ENCODE results near the gene CENPP. TPM values are rescaled to one million over a fixed set of nuclear protein-coding genes. Genes with fewer than 3 reads are reported as not detected.

Gene CENPP
- total RNA-seq, 1 donor from 2014 or later = 1.9 TPM

DNA sequence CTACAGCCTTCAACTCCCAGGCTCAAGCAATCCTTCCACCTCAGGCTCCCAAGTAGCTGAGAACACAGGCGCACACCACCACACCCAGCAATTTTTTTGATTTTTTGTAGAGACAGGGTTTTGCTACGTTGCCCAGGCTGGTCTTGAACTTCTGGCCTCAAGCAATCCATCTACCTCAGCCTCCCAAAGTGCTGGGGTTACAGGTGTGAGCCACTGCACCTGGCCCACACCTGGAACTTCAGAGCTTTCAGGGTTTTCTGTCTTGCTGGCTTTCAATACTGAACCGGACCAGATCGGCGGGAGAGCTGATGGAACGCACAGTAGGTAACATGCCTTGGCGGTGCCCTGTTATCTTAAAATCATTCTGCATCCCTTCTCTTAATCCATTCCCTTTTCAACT, 313.4 kb downstream of the CENPP start:
- Histone ChIP-seq H3K27me3 (ENCODE audit: insufficient read depth, low read length) (no peaks in the 10 kb centered on the region), H3K27ac (ENCODE audit: low read depth, low read length) (no peak overlapping the region), H3K36me3 (ENCODE audit: insufficient read depth, low read length) (peaks cover 38% of the 10 kb centered on the region), H3K9ac (ENCODE audit: low read length) (no peak overlapping the region), H4K20me1 (ENCODE audit: insufficient read depth, low read length) (peaks cover 43% of the 10 kb centered on the region), H3K4me3 (ENCODE audit: insufficient read depth, low read depth, low read length) (no peak overlapping the region), H3K9me3 (ENCODE audit: insufficient read depth, low read depth, low read length) (no peaks in the 10 kb centered on the region), H3K4me1 (ENCODE audit: insufficient read depth, low read length) (no peaks in the 10 kb centered on the region), H3K4me2 (ENCODE audit: low read length) (no peak overlapping the region), H2AFZ (ENCODE audit: low read depth, low read length) (no peak overlapping the region), H3K79me2 (ENCODE audit: insufficient read depth, low read length) (peaks cover 6% of the 10 kb centered on the region)
- TF ChIP-seq CTCF (IDR thresholded peaks at IDR 0.05; ENCODE audit: insufficient read depth, low read depth, low read length) (no peak), EZH2 (IDR thresholded peaks at IDR 0.05; ENCODE audit: insufficient read depth, low read length) (no peak)
- no peak for DNase-seq (ENCODE audit: low read depth)
- H3K27ac Mint-ChIP-seq (ENCODE audit: unreplicated experiment) = no peak overlapping the region
- peaks cover 2% of the 10 kb centered on the region for H3K4me1 Mint-ChIP-seq (ENCODE audit: low read depth, unreplicated experiment)
- H3K9me3 Mint-ChIP-seq (ENCODE audit: unreplicated experiment) = no peaks in the 10 kb centered on the region
- H3K36me3 Mint-ChIP-seq (ENCODE audit: low read depth, unreplicated experiment) = peaks cover 29% of the 10 kb centered on the region
- no peak for FAIRE-seq
- no peaks in the 10 kb centered on the region for H3K27me3 Mint-ChIP-seq (ENCODE audit: low read depth, unreplicated experiment)
- no peak overlapping the region for H3K4me3 Mint-ChIP-seq (ENCODE audit: unreplicated experiment)

DNA sequence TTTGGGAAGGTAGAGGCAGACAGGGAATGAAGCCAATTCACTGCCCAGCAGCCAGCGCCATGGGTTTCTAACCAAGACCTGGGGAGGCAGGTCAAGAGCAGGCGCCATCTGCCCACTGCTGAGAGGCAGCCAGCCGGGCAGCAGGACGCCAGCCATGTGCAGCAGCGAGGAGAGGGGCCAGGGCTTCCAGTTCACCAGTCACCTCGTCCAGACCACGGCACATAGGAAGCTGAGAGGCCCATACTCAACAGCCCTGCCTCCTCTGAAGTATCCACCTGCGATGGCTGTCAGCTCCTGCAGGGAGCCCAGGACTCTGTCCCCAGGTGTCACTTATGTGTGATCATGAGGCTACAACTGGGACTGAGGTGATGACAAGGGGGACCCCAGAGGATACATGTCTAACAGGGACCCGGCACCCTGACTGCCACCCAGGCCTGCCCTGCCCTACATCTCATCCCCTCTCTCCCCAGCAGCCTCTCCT, 314.1 kb downstream of the CENPP start:
- DNase-seq (ENCODE audit: low read depth) (no peak), FAIRE-seq (no peak)
- Histone ChIP-seq H4K20me1 (ENCODE audit: insufficient read depth, low read length) (peaks cover 40% of the 10 kb centered on the region), H3K9ac (ENCODE audit: low read length) (no peak overlapping the region), H3K79me2 (ENCODE audit: insufficient read depth, low read length) (peaks cover 8% of the 10 kb centered on the region), H3K4me3 (ENCODE audit: insufficient read depth, low read depth, low read length) (no peak overlapping the region), H3K27me3 (ENCODE audit: insufficient read depth, low read length) (no peaks in the 10 kb centered on the region), H3K27ac (ENCODE audit: low read depth, low read length) (no peak overlapping the region), H3K4me2 (ENCODE audit: low read length) (no peak overlapping the region), H3K4me1 (ENCODE audit: insufficient read depth, low read length) (no peaks in the 10 kb centered on the region), H3K9me3 (ENCODE audit: insufficient read depth, low read depth, low read length) (no peaks in the 10 kb centered on the region), H3K36me3 (ENCODE audit: insufficient read depth, low read length) (peaks cover 40% of the 10 kb centered on the region), H2AFZ (ENCODE audit: low read depth, low read length) (no peak overlapping the region)
- H3K4me1 Mint-ChIP-seq (ENCODE audit: low read depth, unreplicated experiment) = no peaks in the 10 kb centered on the region
- no peaks in the 10 kb centered on the region for H3K9me3 Mint-ChIP-seq (ENCODE audit: unreplicated experiment)
- H3K36me3 Mint-ChIP-seq (ENCODE audit: low read depth, unreplicated experiment) = peaks cover 29% of the 10 kb centered on the region
- H3K27me3 Mint-ChIP-seq (ENCODE audit: low read depth, unreplicated experiment) = no peaks in the 10 kb centered on the region
- H3K4me3 Mint-ChIP-seq (ENCODE audit: unreplicated experiment) = no peak overlapping the region
- H3K27ac Mint-ChIP-seq (ENCODE audit: unreplicated experiment) = no peak overlapping the region
- TF ChIP-seq CTCF (IDR thresholded peaks at IDR 0.05; ENCODE audit: insufficient read depth, low read depth, low read length) (no peak), EZH2 (IDR thresholded peaks at IDR 0.05; ENCODE audit: insufficient read depth, low read length) (no peak)

GRCh38 chr9:92640398-92641091, 314.8 kb downstream of the CENPP start:
- TF ChIP-seq CTCF (IDR thresholded peaks at IDR 0.05; ENCODE audit: insufficient read depth, low read depth, low read length) (no peak), EZH2 (IDR thresholded peaks at IDR 0.05; ENCODE audit: insufficient read depth, low read length) (no peak)
- no peak overlapping the region for H3K4me3 Mint-ChIP-seq (ENCODE audit: unreplicated experiment)
- no peak overlapping the region for H3K4me3 ChIP-seq (ENCODE audit: insufficient read depth, low read depth, low read length)
- H3K36me3 ChIP-seq (ENCODE audit: insufficient read depth, low read length) = peaks cover 42% of the 10 kb centered on the region
- no peak overlapping the region for H3K9ac ChIP-seq (ENCODE audit: low read length)
- H3K4me1 Mint-ChIP-seq (ENCODE audit: low read depth, unreplicated experiment) = no peaks in the 10 kb centered on the region
- no peak overlapping the region for H3K27ac Mint-ChIP-seq (ENCODE audit: unreplicated experiment)
- no peaks in the 10 kb centered on the region for H3K9me3 Mint-ChIP-seq (ENCODE audit: unreplicated experiment)
- H3K27me3 ChIP-seq (ENCODE audit: insufficient read depth, low read length) = no peaks in the 10 kb centered on the region
- DNase-seq (ENCODE audit: low read depth) = no peak
- H2AFZ ChIP-seq (ENCODE audit: low read depth, low read length) = no peak overlapping the region
- no peaks in the 10 kb centered on the region for H3K27me3 Mint-ChIP-seq (ENCODE audit: low read depth, unreplicated experiment)
- peaks cover 42% of the 10 kb centered on the region for H4K20me1 ChIP-seq (ENCODE audit: insufficient read depth, low read length)
- peaks cover 9% of the 10 kb centered on the region for H3K79me2 ChIP-seq (ENCODE audit: insufficient read depth, low read length)
- no peaks in the 10 kb centered on the region for H3K4me1 ChIP-seq (ENCODE audit: insufficient read depth, low read length)
- no peak for FAIRE-seq
- H3K4me2 ChIP-seq (ENCODE audit: low read length) = no peak overlapping the region
- H3K9me3 ChIP-seq (ENCODE audit: insufficient read depth, low read depth, low read length) = no peaks in the 10 kb centered on the region
- H3K27ac ChIP-seq (ENCODE audit: low read depth, low read length) = no peak overlapping the region
- peaks cover 30% of the 10 kb centered on the region for H3K36me3 Mint-ChIP-seq (ENCODE audit: low read depth, unreplicated experiment)

Data from astrocyte (in vitro differentiated cells and primary cell).